ENCODE measurements around the gene ZSCAN26. TPM values are rescaled to one million over a fixed set of nuclear protein-coding genes. Genes with fewer than 3 reads are reported as not detected.

ZSCAN26 gene
- total and polyA plus RNA-seq, 2 experiments from 2014 or later, result 15.0 to 17.5 TPM

GRCh38 chr6:28266563-28266961 lies 381 bp upstream of the ZSCAN26 start:
- Histone ChIP-seq H3K9me2 (ENCODE audit: insufficient read depth) (no peaks in the 10 kb centered on the region), H3K27ac (peak overlapping the region; percentile 90), H3K9me3 (ENCODE audit: low read depth) (no peaks in the 10 kb centered on the region), H3K4me1 (ENCODE audit: insufficient read depth) (peaks cover 9% of the 10 kb centered on the region; the same call in 1 of the 2 replicates), H3K36me3 (ENCODE audit: low read depth) (no peaks in the 10 kb centered on the region), H3K4me3 (peak overlapping the region; percentile 97), H3K27me3 (replicated peaks; ENCODE audit: insufficient read depth) (no peaks in the 10 kb centered on the region), H3K9ac (peak overlapping the region; percentile 92), H4K20me1 (ENCODE audit: insufficient read depth) (no peaks in the 10 kb centered on the region), H2AFZ (peak overlapping the region; percentile 98), H3K4me2 (ENCODE audit: unreplicated experiment) (peak overlapping the region; percentile 98), H3F3A (ENCODE audit: insufficient read depth) (peaks cover 43% of the 10 kb centered on the region), H3K79me2 (ENCODE audit: insufficient read depth) (peaks cover 41% of the 10 kb centered on the region)
- 13 to 15% methylated on average over 5 of the region's 5 CpGs for WGBS, 2 experiments (ENCODE audit: low coverage in 1 of 2, low lambda C conversion rate in 2 of 2, missing lambda C conversion rate in 2 of 2)
- no peak for DNase-seq
- in situ Hi-C loops (cut with MboI), result no loop called here
- TF ChIP-seq EZH2 (IDR thresholded peaks at IDR 0.05; ENCODE audit: insufficient read depth, poor library complexity, severe bottlenecking) (no peak), EZH2phosphoT487 (IDR thresholded peaks at IDR 0.05; ENCODE audit: insufficient read depth, low read depth) (no peak)

GRCh38 chr6:28267695-28268059 lies 734 bp downstream of the ZSCAN26 start:
- H3K4me1 ChIP-seq (ENCODE audit: insufficient read depth), result peaks cover 9% of the 10 kb centered on the region; the same call in 1 of the 2 replicates
- peak overlapping the region; percentile 97 for H3K4me3 ChIP-seq
- peak overlapping the region; percentile 98 for H2AFZ ChIP-seq
- H3K9ac ChIP-seq, result peak overlapping the region; percentile 92
- H3K36me3 ChIP-seq (ENCODE audit: low read depth), result no peaks in the 10 kb centered on the region
- no peak for DNase-seq
- peak overlapping the region; percentile 90 for H3K27ac ChIP-seq
- no peaks in the 10 kb centered on the region for H4K20me1 ChIP-seq (ENCODE audit: insufficient read depth)
- peaks cover 42% of the 10 kb centered on the region for H3K79me2 ChIP-seq (ENCODE audit: insufficient read depth)
- no peak for TF ChIP-seq EZH2 (IDR thresholded peaks at IDR 0.05; ENCODE audit: insufficient read depth, poor library complexity, severe bottlenecking)
- TF ChIP-seq EZH2phosphoT487 (IDR thresholded peaks at IDR 0.05; ENCODE audit: insufficient read depth, low read depth), result no peak
- H3K9me3 ChIP-seq (ENCODE audit: low read depth), result no peaks in the 10 kb centered on the region
- H3F3A ChIP-seq (ENCODE audit: insufficient read depth), result peaks cover 43% of the 10 kb centered on the region
- H3K4me2 ChIP-seq (ENCODE audit: unreplicated experiment), result peak overlapping the region; percentile 98
- 3 to 6% methylated on average over 1 of the region's 1 CpG for WGBS, 2 experiments (ENCODE audit: low coverage in 1 of 2, low lambda C conversion rate in 2 of 2, missing lambda C conversion rate in 2 of 2)
- H3K9me2 ChIP-seq (ENCODE audit: insufficient read depth), result no peaks in the 10 kb centered on the region
- H3K27me3 ChIP-seq (replicated peaks; ENCODE audit: insufficient read depth), result no peaks in the 10 kb centered on the region
- in situ Hi-C loops (cut with MboI), result no loop called here

GRCh38 chr6:28269492-28269891 lies 2.5 kb downstream of the ZSCAN26 start:
- Histone ChIP-seq H3K9ac (no peak overlapping the region), H3K4me2 (ENCODE audit: unreplicated experiment) (no peak overlapping the region), H3K79me2 (ENCODE audit: insufficient read depth) (peaks cover 42% of the 10 kb centered on the region), H3F3A (ENCODE audit: insufficient read depth) (peaks cover 43% of the 10 kb centered on the region), H4K20me1 (ENCODE audit: insufficient read depth) (no peaks in the 10 kb centered on the region), H3K9me3 (ENCODE audit: low read depth) (no peaks in the 10 kb centered on the region), H3K4me3 (no peak overlapping the region), H3K4me1 (ENCODE audit: insufficient read depth) (peaks cover 9% of the 10 kb centered on the region; the same call in 1 of the 2 replicates), H3K36me3 (ENCODE audit: low read depth) (peaks cover 3% of the 10 kb centered on the region; the same call in 1 of the 2 replicates), H3K27ac (peak overlapping the region; percentile 70), H3K9me2 (ENCODE audit: insufficient read depth) (no peaks in the 10 kb centered on the region), H3K27me3 (replicated peaks; ENCODE audit: insufficient read depth) (no peaks in the 10 kb centered on the region), H2AFZ (no peak overlapping the region)
- no peak for TF ChIP-seq EZH2phosphoT487 (IDR thresholded peaks at IDR 0.05; ENCODE audit: insufficient read depth, low read depth)
- no peak for TF ChIP-seq EZH2 (IDR thresholded peaks at IDR 0.05; ENCODE audit: insufficient read depth, poor library complexity, severe bottlenecking)
- peak; percentile 97 for DNase-seq
- in situ Hi-C loops (cut with MboI), result no loop called here

- no peak overlapping the region for H3K4me3 ChIP-seq
- no peaks in the 10 kb centered on the region for H3K9me3 ChIP-seq (ENCODE audit: low read depth)
- H2AFZ ChIP-seq, result no peak overlapping the region
- no peak overlapping the region for H3K4me2 ChIP-seq (ENCODE audit: unreplicated experiment)
- no peak for DNase-seq
- H3K79me2 ChIP-seq (ENCODE audit: insufficient read depth), result peaks cover 17% of the 10 kb centered on the region
- no peaks in the 10 kb centered on the region for H3K9me2 ChIP-seq (ENCODE audit: insufficient read depth)
- H3K4me1 ChIP-seq (ENCODE audit: insufficient read depth), result no peaks in the 10 kb centered on the region
- TF ChIP-seq EZH2 (IDR thresholded peaks at IDR 0.05; ENCODE audit: insufficient read depth, poor library complexity, severe bottlenecking) (no peak), EZH2phosphoT487 (IDR thresholded peaks at IDR 0.05; ENCODE audit: insufficient read depth, low read depth) (no peak)
- in situ Hi-C loops (cut with MboI), result no loop called here
- peaks cover 12% of the 10 kb centered on the region; the same call in 1 of the 2 replicates for H3K36me3 ChIP-seq (ENCODE audit: low read depth)
- peaks cover 7% of the 10 kb centered on the region; the same call in 1 of the 2 replicates for H3F3A ChIP-seq (ENCODE audit: insufficient read depth)
- no peak overlapping the region for H3K9ac ChIP-seq
- H3K27me3 ChIP-seq (replicated peaks; ENCODE audit: insufficient read depth), result no peaks in the 10 kb centered on the region
- H3K27ac ChIP-seq, result no peak overlapping the region
- no peaks in the 10 kb centered on the region for H4K20me1 ChIP-seq (ENCODE audit: insufficient read depth)
Measured at GRCh38 chr6:28274888-28275287, 7.9 kb downstream of the ZSCAN26 start.

GRCh38 chr6:28277746-28278145 lies 10.8 kb downstream of the ZSCAN26 start:
- no peak overlapping the region for H3K4me2 ChIP-seq (ENCODE audit: unreplicated experiment)
- H3K27ac ChIP-seq, result no peak overlapping the region
- 0 out of 2 replicates have a peak, but pooled peaks cover 3% of the 10 kb centered on the region for H3F3A ChIP-seq (ENCODE audit: insufficient read depth)
- 53 to 59% methylated on average over 3 of the region's 3 CpGs for whole genome bisulfite sequencing, 2 experiments (ENCODE audit: low coverage in 1 of 2, low lambda C conversion rate in 2 of 2, missing lambda C conversion rate in 2 of 2)
- H3K4me3 ChIP-seq, result no peak overlapping the region
- no peaks in the 10 kb centered on the region for H3K9me2 ChIP-seq (ENCODE audit: insufficient read depth)
- in situ Hi-C loops (cut with MboI), result no loop called here
- TF ChIP-seq EZH2 (IDR thresholded peaks at IDR 0.05; ENCODE audit: insufficient read depth, poor library complexity, severe bottlenecking), result no peak
- no peak for TF ChIP-seq EZH2phosphoT487 (IDR thresholded peaks at IDR 0.05; ENCODE audit: insufficient read depth, low read depth)
- peaks cover 12% of the 10 kb centered on the region for H3K79me2 ChIP-seq (ENCODE audit: insufficient read depth)
- no peaks in the 10 kb centered on the region for H3K9me3 ChIP-seq (ENCODE audit: low read depth)
- DNase-seq, result no peak
- H3K4me1 ChIP-seq (ENCODE audit: insufficient read depth), result no peaks in the 10 kb centered on the region
- H4K20me1 ChIP-seq (ENCODE audit: insufficient read depth), result no peaks in the 10 kb centered on the region
- H3K27me3 ChIP-seq (replicated peaks; ENCODE audit: insufficient read depth), result no peaks in the 10 kb centered on the region
- H2AFZ ChIP-seq, result no peak overlapping the region
- peaks cover 12% of the 10 kb centered on the region; the same call in 1 of the 2 replicates for H3K36me3 ChIP-seq (ENCODE audit: low read depth)
- H3K9ac ChIP-seq, result no peak overlapping the region

Data from GM23248 (cell line).